ENCODE results near the gene MZB1.

The MZB1 gene

GRCh38 chr5:139389701-139390638, at the start of gene MZB1:
Gene MZB1 (minus strand): TSS chr5:139389913. CDS start chr5:139389856, 57 bp downstream.
- no peak for DNase-seq

- DNase-seq: peak; percentile 96
Measured at GRCh38 chr5:139439013-139439903, 49.5 kb upstream of the MZB1 start, which contains the start of gene DNAJC18. Gene DNAJC18 (minus strand): TSS chr5:139439525. CDS start chr5:139439445, 80 bp downstream.

- DNase-seq: no peak
Measured at GRCh38 chr5:139438707-139439012, 48.9 kb upstream of the MZB1 start.

GRCh38 chr5:139435676-139436075, 46.0 kb upstream of the MZB1 start:
- no peak for DNase-seq

- DNase-seq: no peak
Measured at GRCh38 chr5:139431706-139432105, 42.0 kb upstream of the MZB1 start.

- no peak for DNase-seq
Measured at GRCh38 chr5:139430015-139430414, 40.3 kb upstream of the MZB1 start.

GRCh38 chr5:139426203-139426885, 36.6 kb upstream of the MZB1 start:
- no peak for DNase-seq

GRCh38 chr5:139425497-139425896, 35.8 kb upstream of the MZB1 start:
- no peak for DNase-seq

- no peak for DNase-seq
Measured at GRCh38 chr5:139422307-139422893, 32.7 kb upstream of the MZB1 start.

- no peak for DNase-seq
Measured at GRCh38 chr5:139419226-139420192, 29.8 kb upstream of the MZB1 start.

- DNase-seq: no peak
Measured at GRCh38 chr5:139418793-139419192, 29.1 kb upstream of the MZB1 start.

GRCh38 chr5:139417214-139417613, 27.5 kb upstream of the MZB1 start:
- no peak for DNase-seq

GRCh38 chr5:139416651-139417050, 26.9 kb upstream of the MZB1 start:
- DNase-seq: no peak

GRCh38 chr5:139415869-139416268, 26.2 kb upstream of the MZB1 start:
- DNase-seq: no peak

GRCh38 chr5:139415221-139415861, 25.6 kb upstream of the MZB1 start:
- no peak for DNase-seq

GRCh38 chr5:139414581-139415130, 24.9 kb upstream of the MZB1 start:
- DNase-seq: peak; percentile 57

- no peak for DNase-seq
Measured at GRCh38 chr5:139413963-139414362, 24.2 kb upstream of the MZB1 start.

GRCh38 chr5:139413153-139413552, 23.4 kb upstream of the MZB1 start:
- no peak for DNase-seq

GRCh38 chr5:139410993-139411828, 21.5 kb upstream of the MZB1 start:
- DNase-seq: no peak

All from left hindlimb (tissue), 1 donor.